Measurements from ENCODE around the gene EYA4.

GRCh38 chr6:133202610-133203343 is 38.4 kb upstream of the EYA4 start:
- TF ChIP-seq, protein P1, sequence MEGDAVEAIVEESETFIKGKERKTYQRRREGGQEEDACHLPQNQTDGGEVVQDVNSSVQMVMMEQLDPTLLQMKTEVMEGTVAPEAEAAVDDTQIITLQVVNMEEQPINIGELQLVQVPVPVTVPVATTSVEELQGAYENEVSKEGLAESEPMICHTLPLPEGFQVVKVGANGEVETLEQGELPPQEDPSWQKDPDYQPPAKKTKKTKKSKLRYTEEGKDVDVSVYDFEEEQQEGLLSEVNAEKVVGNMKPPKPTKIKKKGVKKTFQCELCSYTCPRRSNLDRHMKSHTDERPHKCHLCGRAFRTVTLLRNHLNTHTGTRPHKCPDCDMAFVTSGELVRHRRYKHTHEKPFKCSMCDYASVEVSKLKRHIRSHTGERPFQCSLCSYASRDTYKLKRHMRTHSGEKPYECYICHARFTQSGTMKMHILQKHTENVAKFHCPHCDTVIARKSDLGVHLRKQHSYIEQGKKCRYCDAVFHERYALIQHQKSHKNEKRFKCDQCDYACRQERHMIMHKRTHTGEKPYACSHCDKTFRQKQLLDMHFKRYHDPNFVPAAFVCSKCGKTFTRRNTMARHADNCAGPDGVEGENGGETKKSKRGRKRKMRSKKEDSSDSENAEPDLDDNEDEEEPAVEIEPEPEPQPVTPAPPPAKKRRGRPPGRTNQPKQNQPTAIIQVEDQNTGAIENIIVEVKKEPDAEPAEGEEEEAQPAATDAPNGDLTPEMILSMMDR (IDR thresholded peaks at IDR 0.05; ENCODE audit: insufficient read depth, low read length, poor library complexity, severe bottlenecking), result no peak
- no peak for TF ChIP-seq EZH2phosphoT487 (conservative IDR thresholded peaks at IDR 0.05; ENCODE audit: low read length)

Measured in SU-DHL-6 (cell line).